ENCODE data around the gene RPL32.

RPL32 gene

GRCh38 chr3:12831301-12831866, 10.0 kb downstream of the RPL32 start:
- no peak for DNase-seq

DNA sequence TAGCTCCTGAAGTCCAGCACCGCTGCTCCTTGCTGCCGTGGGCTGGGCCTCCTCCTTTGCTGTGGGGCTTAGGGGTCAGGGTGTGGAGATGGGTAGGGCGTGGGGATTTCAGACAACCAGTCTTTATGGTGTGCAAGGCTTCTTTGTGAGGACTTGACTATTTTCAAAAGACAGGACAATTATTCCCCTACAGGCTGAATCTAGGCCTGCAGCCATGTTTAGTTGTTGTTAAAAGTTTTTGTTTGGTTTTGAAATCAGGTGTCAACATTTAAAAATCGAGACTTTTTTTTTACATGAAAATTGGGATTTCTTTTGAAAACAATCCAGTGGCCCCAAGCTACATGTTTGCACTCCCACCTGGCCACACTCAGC, 10.6 kb downstream of the RPL32 start:
- no peak for DNase-seq

- no peak for DNase-seq
These were observed 11.2 kb downstream of the RPL32 start for GRCh38 chr3:12829886-12830784.

GRCh38 chr3:12829404-12829803, 12.0 kb downstream of the RPL32 start:
- DNase-seq = no peak

- DNase-seq = no peak
These were observed 12.6 kb downstream of the RPL32 start for GRCh38 chr3:12828751-12829150.

DNA sequence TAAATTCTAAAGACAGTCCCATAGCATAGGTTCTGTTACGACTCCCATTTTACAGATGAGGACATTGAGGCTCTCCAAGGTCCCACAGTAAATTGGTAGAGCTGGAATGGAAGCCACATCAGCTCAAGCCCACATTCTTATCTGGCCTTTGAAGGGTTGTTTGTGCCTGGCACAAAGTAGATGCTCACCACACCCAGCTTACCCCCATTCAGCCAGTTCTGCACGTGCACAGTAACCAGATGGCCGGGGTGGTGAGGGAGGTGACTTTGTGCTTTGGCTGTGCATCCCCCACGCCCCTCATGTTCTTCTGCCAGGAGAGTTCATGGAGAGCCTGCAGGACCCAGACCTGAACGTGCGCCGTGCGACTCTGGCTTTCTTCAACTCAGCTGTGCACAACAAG, 16.2 kb downstream of the RPL32 start:
- no peak for DNase-seq

- DNase-seq = no peak
These were observed 17.1 kb downstream of the RPL32 start for GRCh38 chr3:12824299-12824698.

GRCh38 chr3:12822725-12823373, 18.5 kb downstream of the RPL32 start:
- DNase-seq = no peak

GRCh38 chr3:12818773-12819172, 22.6 kb downstream of the RPL32 start:
- no peak for DNase-seq

DNA sequence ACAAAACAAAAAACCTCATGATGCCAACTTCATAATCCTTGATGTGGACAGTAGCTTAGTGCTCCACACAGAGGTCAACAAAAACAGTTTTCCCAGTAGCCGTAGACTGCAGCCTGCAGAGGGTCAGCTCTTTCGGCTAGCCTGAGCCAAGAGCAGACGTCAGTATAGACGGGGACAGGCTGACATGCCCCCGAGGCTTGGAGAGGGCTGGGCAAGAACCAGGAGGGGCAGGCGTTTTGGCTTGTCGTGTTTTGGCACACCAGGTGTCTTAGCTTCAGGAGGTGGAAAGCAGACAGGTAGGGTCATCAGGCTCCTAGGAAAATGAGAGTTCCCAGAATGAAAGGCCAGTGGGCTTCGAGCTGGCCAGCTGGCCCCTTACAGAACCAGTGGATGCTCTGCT, 23.1 kb downstream of the RPL32 start:
- DNase-seq = no peak

- no peak for DNase-seq
These were observed 24.0 kb downstream of the RPL32 start for GRCh38 chr3:12817343-12817710.

DNA sequence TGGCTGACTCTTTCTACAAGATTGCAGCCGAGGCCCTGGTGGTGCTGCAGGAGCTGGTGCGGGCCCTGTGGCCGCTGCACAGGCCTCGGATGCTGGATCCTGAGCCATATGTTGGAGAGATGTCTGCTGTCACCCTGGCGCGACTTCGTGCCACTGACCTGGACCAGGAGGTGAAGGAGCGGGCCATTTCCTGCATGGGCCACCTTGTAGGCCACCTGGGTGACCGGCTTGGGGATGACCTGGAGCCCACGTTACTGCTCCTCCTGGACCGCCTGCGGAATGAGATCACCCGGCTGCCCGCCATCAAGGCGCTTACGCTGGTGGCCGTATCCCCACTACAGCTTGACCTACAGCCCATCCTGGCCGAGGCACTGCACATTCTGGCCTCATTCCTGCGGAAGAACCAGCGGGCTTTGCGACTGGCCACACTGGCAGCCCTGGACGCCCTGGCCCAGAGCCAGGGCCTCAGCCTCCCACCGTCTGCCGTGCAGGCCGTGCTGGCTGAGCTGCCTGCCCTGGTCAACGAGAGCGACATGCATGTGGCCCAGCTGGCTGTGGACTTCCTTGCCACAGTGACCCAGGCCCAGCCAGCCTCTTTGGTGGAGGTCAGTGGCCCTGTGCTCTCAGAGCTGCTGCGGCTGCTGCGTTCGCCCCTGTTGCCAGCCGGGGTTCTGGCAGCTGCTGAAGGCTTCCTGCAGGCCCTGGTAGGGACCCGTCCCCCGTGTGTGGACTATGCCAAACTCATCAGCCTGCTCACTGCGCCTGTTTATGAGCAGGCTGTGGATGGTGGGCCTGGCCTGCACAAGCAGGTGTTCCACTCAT, 24.6 kb downstream of the RPL32 start:
- DNase-seq = no peak

DNA sequence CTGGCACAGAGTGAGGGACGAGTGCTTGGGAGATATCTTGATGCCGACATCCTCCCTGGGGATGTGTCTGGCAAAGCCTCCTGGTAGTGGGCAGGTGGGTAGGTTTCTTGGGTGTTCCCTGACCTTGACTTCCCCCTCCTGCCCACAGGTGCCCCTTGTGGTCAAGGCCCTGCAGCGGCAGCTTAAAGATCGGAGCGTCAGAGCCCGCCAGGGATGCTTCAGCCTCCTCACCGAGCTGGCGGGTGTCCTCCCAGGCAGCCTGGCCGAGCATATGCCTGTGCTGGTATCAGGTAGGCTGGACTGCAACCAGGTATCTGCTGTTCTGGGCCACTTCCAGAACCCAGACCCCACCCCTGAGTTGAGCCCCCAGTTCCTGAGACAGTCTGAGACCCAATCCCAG, 25.6 kb downstream of the RPL32 start:
- no peak for DNase-seq

- DNase-seq = no peak
These were observed 26.3 kb downstream of the RPL32 start for GRCh38 chr3:12815078-12815477.

GRCh38 chr3:12813967-12814366, 27.4 kb downstream of the RPL32 start:
- DNase-seq = no peak

- no peak for DNase-seq
These were observed 28.6 kb downstream of the RPL32 start for GRCh38 chr3:12812812-12813211.

GRCh38 chr3:12810961-12811360, 30.4 kb downstream of the RPL32 start:
- DNase-seq = no peak

DNA sequence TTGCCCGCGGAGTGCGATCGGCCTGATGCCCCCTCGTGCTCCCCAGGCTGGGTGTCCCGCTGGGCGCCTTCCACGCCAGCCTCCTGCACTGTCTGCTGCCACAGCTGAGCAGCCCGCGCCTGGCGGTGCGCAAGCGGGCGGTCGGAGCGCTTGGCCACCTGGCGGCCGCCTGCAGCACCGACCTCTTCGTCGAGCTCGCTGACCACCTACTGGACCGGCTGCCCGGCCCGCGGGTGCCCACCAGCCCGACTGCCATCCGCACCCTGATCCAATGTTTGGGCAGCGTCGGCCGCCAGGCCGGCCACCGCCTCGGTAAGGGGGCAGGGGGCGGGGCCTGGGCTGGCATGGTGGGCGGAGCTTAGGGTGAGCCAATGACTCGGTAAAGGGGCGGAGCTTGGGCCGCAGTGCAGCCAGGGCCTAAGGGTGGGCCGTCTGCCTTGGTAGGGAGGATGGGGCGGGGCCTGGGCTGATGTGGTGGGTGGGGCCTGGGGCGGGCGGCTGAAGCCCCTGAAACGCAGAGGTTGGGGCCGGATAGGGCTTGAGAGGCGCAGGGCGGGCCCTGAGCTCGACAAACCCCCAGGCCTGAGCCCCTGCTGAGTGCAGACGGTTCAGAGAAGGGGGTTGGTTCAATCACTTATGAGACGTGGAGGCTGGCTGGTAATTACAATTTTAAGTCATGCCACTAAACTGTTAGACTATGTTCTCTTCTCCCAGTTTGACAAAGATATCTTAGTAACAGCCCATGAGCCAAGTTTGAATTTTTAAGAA, 31.2 kb downstream of the RPL32 start:
- no peak for DNase-seq

DNA sequence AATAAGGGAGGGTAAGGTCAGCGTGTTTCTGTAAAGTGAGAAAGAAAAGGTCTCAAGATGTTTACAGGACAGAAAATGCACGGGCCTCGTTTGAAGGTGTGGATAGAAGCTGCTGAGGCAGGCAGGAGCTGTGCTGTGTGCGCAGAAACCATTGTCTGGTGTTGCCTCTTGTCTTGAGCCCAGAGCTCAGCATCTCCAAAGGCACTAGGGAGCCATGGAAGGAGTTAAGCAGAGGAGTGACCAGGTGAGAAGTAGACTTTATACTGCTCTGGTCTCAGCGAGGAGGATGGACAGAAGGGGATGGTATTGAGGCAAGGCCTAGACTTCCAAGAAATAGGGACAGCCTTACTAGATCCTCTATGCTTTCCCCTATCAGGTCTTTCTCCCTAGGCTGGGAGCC, 31.9 kb downstream of the RPL32 start:
- DNase-seq = no peak

- no peak for DNase-seq
These were observed 32.4 kb downstream of the RPL32 start for GRCh38 chr3:12809001-12809400.

GRCh38 chr3:12808587-12808986, 32.8 kb downstream of the RPL32 start:
- no peak for DNase-seq

GRCh38 chr3:12807601-12808359, 33.6 kb downstream of the RPL32 start:
- DNase-seq = no peak

All from NCI-H526 treated with DMSO at 0.1 percent for 48 hours (cell line).